AML-193 (cell line): ENCODE measurements around the gene POLDIP3.

Experiments used
- DNase-seq, 2 experiments: peaks; one replicate each; lab custom pipeline; 2025; lab: John Stamatoyannopoulos, UW

The POLDIP3 gene

GRCh38 chr22:42641801-42642413 is 27.2 kb upstream of the POLDIP3 start:
- DNase-seq = no peak

- DNase-seq = no peak
Measured at GRCh38 chr22:42639541-42640241, 25.0 kb upstream of the POLDIP3 start.

- no peak for DNase-seq
Measured at GRCh38 chr22:42637555-42637954, 22.9 kb upstream of the POLDIP3 start.

- no peak for DNase-seq
Measured at GRCh38 chr22:42636506-42636905, 21.8 kb upstream of the POLDIP3 start.

- DNase-seq = no peak
Measured at GRCh38 chr22:42635531-42635930, 20.8 kb upstream of the POLDIP3 start.

DNA sequence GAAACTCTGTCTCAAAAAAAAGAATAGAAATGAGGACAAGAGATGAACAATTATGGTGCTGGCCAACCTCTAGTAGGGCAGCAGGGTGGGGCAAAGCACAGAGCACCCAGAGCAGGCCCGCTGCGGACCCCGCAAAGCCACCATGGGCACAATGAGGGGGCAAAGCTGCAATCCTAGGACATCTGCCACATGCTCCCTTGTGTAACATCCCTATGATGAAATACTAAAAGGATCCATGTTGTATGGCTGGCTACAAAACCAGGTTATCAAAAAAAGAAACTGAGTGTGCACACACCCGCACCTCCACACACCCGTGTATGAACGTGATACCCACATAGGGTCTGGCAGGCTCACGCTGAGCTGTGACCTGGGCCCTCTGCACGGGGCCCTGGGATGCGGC is 18.3 kb upstream of the POLDIP3 start:
- DNase-seq = no peak

GRCh38 chr22:42632096-42632495 is 17.4 kb upstream of the POLDIP3 start:
- DNase-seq = no peak

- DNase-seq = no peak
Measured at GRCh38 chr22:42630901-42631602, 16.4 kb upstream of the POLDIP3 start.

DNA sequence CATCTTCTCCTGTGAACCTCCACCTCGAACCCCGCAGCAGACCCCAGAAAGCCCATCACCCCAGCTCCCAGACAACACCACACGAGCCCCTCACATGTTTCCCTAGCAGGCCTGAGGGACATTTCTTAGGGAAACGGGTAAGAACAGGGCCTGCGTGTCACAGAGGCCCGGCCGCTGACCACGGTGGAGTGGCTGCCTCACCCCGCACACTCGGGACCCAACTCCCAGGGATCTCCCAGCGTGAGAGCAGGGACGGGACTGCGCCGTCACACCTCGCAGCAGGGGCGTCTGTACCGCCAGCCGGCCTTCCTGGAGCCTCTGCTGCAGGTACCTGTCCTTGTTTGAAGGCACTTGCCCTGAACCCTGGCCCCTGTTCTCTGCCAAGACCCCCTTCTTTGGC is 15.5 kb upstream of the POLDIP3 start:
- DNase-seq = no peak

GRCh38 chr22:42627981-42628380 is 13.3 kb upstream of the POLDIP3 start:
- DNase-seq = no peak

- no peak for DNase-seq
Measured at GRCh38 chr22:42626951-42627625, 12.4 kb upstream of the POLDIP3 start.

DNA sequence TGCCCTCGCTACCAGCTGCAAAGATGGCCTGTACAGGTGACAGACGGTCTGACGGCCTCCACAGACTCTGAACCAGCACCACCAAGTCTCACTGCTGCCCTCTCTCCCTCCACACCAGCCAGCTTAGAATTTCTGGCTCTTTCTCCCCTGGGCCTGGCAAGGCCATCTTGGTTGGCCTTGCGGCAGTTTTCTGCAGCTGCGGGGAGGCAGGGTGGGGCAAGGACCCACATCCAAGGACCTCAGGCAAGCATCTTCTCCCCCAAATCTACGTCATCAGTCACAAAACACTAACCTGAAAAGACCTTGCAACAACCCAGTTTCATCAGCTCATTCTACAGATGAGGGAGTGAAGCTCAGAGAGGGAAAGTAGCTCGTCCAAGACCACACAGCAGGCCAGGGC is 11.7 kb upstream of the POLDIP3 start:
- DNase-seq = no peak

DNA sequence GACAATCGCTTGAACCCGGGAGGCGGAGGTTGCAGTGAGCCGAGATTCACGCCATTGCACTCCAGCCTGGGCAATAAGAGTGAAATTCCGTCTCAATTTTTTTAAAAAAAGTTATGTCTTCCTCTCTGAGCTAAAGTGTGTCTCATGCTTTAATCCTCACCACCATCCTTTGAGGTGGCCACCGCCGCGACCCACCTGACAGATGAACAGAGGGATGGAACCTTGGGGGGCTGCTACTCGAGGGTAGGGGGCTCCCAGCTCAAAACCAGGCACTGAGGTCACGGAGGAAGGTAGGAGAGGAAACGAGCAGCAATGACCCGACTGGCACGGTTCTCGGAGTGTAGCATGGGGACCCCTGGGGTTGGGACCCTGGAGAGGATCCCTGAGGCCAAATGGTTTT is 10.7 kb upstream of the POLDIP3 start:
- DNase-seq = no peak

DNA sequence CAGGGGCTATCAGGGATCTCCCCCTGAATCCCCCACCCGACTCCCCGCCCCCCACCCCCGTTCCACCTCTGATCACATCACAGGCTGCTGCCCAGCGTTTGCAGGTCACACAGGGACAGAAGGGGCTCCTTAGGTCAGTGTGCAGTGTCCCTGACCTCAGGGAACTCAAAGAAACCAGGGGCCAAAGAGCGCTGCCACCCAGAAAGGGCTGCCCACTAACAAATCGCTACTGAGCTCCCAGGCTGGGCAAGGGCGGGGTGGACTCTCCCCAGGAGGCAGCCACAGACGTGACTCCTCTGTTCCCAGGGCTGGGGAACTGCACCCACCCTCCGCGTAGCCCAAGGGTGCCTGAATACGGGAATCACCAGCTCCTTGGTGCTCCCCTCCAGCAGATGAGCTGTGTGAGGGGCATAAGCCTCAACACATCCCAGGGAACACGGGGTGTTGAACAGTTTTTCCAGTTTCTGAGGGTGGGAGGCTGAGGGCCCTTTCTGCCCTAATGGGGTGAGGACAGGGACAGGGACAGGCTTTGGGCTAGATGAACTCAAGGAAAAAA is 9.9 kb upstream of the POLDIP3 start:
- no peak for DNase-seq

GRCh38 chr22:42623756-42624441 is 9.2 kb upstream of the POLDIP3 start:
- DNase-seq = no peak

- no peak for DNase-seq
Measured at GRCh38 chr22:42623301-42623751, 8.6 kb upstream of the POLDIP3 start.

DNA sequence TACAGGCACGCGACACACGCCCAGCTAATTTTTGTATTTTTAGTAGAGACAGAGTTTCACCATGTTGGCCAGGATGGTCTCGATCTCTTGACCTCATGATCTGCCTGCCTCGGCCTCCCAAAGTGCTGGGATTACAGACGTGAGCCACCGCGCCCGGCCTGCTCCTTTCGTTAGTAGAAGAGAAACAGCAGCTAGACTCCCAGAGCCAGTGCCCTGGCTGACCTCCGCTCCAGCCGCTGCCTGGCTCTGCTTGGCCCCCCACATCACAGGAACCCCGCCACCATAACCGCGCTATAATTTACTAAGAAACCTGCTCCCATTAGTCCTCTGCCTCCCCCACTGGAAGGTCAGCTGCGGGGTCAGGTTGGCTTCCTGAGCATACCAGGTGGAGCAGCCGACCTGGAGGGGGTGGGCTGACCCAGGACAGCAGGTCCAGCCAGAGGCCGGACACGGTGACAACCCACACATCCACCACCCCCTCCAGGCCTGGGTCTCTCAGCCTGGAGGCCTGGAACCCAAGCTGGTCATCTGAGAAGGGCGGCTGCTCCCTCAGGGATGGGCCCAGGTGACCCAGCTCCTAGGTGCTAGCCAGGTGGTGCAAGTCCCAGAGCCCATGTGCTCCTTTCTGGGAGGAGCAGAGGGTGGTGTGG is 7.5 kb upstream of the POLDIP3 start:
- no peak for DNase-seq

- DNase-seq = peak; percentile 13 to 26
Measured at GRCh38 chr22:42621505-42622002, 6.9 kb upstream of the POLDIP3 start.

- DNase-seq = no peak
Measured at GRCh38 chr22:42620084-42620483, 5.4 kb upstream of the POLDIP3 start.

DNA sequence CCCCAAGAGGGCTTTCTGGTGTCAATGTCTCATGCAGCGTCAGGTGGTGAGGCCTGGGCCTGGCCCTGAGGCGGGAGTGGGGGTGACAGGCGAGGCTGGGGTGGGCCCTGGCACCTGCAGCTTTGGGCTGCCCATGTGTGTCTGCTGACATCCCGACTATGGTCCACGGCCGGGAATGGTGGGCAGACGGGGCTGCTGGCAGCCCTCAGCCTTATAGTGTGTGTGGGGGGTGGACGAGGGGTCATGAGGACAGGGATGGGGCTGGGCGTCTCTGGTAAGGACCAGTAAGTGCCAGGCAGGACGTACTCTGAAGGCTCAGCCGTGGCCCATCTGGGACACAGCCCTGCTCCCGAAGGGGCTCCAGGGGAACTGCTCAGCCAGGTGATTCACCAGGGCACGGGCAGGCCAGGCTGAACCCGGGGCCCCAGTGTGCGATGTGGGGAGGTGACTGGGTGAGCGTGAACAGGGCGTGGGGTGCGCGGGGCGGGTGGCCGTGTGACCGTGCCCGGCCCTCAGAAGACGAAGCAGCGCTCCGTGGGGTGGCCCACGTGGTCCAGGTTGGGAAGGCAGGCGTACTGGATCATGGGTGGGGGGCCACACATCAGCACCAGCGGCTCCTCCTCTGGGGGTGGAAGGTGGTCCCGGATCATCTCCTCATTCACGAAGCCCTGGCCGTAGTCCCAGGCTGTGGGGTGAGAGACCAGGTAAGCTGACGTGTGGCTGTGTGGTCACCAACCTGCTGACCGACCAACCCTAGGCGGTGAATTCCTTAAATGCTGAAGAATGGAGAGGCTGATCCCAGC is 4.8 kb upstream of the POLDIP3 start:
- no peak for DNase-seq
